HepG2 (cell line): Measurements from ENCODE around the gene SLC35D2. TPM values are rescaled to one million over a fixed set of nuclear protein-coding genes. Genes with fewer than 3 reads are reported as not detected.

ENCODE experiments used
- AKAP8 ChIP-seq: sonication (generic); formaldehyde crosslinking; IDR thresholded peaks from 2 replicates; pipeline ENCODE4 v1.5.1; 2020; ENCODE audit warnings: mild to moderate bottlenecking, missing genetic modification reagents
- ARNTL ChIP-seq: sonication (generic); formaldehyde crosslinking; IDR thresholded peaks from 2 replicates; pipeline ENCODE4 v1.4.0; 2020; ENCODE audit warnings: mild to moderate bottlenecking, missing genetic modification reagents
- CBX5 ChIP-seq: sonication (generic); formaldehyde crosslinking; IDR thresholded peaks from 2 replicates; pipeline ENCODE4 v1.4.0; 2020; ENCODE audit warnings: missing genetic modification reagents, borderline replicate concordance
- DNMT3B ChIP-seq: conservative IDR thresholded peaks from 2 replicates; pipeline ENCODE4 v1.6.1; 2016; ENCODE audit warnings: missing biosample characterization, control low read depth
- EED ChIP-seq: sonication (generic); formaldehyde crosslinking; IDR thresholded peaks from 2 replicates; pipeline ENCODE4 v1.5.0; 2020; ENCODE audit warnings: mild to moderate bottlenecking, missing genetic modification reagents
- KDM5A ChIP-seq: fragments of 200-600 bp; sonication (generic); IDR thresholded peaks from 2 replicates; pipeline ENCODE4 v1.7.0; 2018; ENCODE audit warnings: antibody characterized with exemption, mild to moderate bottlenecking, low read length, borderline replicate concordance
- NR2F1 ChIP-seq, 2 experiments: fragments of 450-650 bp in 1 of 2; formaldehyde crosslinking in 1 of 2; IDR thresholded peaks; 2 replicates each; pipeline versions ENCODE4 v1.5.0 to v1.6.1; 2016 to 2020; ENCODE audit warnings: mild to moderate bottlenecking in 1 of 2, missing compliant biosample characterization in 1 of 2, missing genetic modification reagents in 1 of 2, moderate library complexity in 1 of 2
- POLR2AphosphoS5 ChIP-seq: IDR thresholded peaks from 2 replicates; pipeline ENCODE4 v1.6.1; 2012; ENCODE audit warnings: low read depth, low read length
- PTBP1 ChIP-seq: fragments of 200-400 bp; formaldehyde crosslinking; IDR thresholded peaks from 2 replicates; pipeline ENCODE4 v1.6.1; 2018; ENCODE audit warnings: low read length, low read depth; ENCODE audit not compliant: poor library complexity, severe bottlenecking
- RAD21 ChIP-seq: fragments of 450-650 bp; formaldehyde crosslinking; IDR thresholded peaks from 2 replicates; pipeline ENCODE4 v1.5.0; 2020; ENCODE audit warnings: mild to moderate bottlenecking
- RFX5 ChIP-seq: IDR thresholded peaks from 2 replicates; pipeline ENCODE4 v1.6.1; 2011; ENCODE audit warnings: low read depth, low read length, improper control_type of control experiment
- SETDB1 ChIP-seq: sonication (generic); formaldehyde crosslinking; IDR thresholded peaks from 2 replicates; pipeline ENCODE4 v1.5.1; 2020; ENCODE audit warnings: missing genetic modification reagents, mild to moderate bottlenecking, borderline replicate concordance
- SNRNP70 ChIP-seq: fragments of 200-400 bp; formaldehyde crosslinking; IDR thresholded peaks from 2 replicates; pipeline ENCODE4 v1.6.1; 2017; ENCODE audit warnings: mild to moderate bottlenecking, low read depth, low read length, moderate library complexity
- TBP ChIP-seq: sonication (generic); formaldehyde crosslinking; IDR thresholded peaks from 2 replicates; pipeline ENCODE4 v1.5.0; 2020; ENCODE audit warnings: missing genetic modification reagents
- TOE1 ChIP-seq: sonication (generic); formaldehyde crosslinking; IDR thresholded peaks from 2 replicates; pipeline ENCODE4 v1.4.0; 2020; ENCODE audit warnings: mild to moderate bottlenecking, missing genetic modification reagents
- ZBTB39 ChIP-seq: sonication (generic); formaldehyde crosslinking; IDR thresholded peaks from 2 replicates; pipeline ENCODE4 v1.5.0; 2020; ENCODE audit warnings: missing genetic modification reagents
- ZNF138 ChIP-seq: sonication (generic); formaldehyde crosslinking; IDR thresholded peaks from 2 replicates; pipeline ENCODE4 v1.5.0; 2020; ENCODE audit warnings: mild to moderate bottlenecking, low read depth, missing genetic modification reagents
- ZNF253 ChIP-seq: sonication (generic); formaldehyde crosslinking; IDR thresholded peaks from 2 replicates; pipeline ENCODE4 v1.8.0; 2022; ENCODE audit warnings: mild to moderate bottlenecking, missing genetic modification reagents, borderline replicate concordance
- ZNF501 ChIP-seq: sonication (generic); formaldehyde crosslinking; IDR thresholded peaks from 2 replicates; pipeline ENCODE4 v1.5.1; 2020; ENCODE audit warnings: mild to moderate bottlenecking, moderate library complexity, missing genetic modification reagents
- ZNF574 ChIP-seq: sonication (generic); formaldehyde crosslinking; IDR thresholded peaks from 2 replicates; pipeline ENCODE4 v1.4.0; 2020; ENCODE audit warnings: missing genetic modification reagents
- ZNF687 ChIP-seq: sonication (generic); formaldehyde crosslinking; IDR thresholded peaks from 2 replicates; pipeline ENCODE4 v1.5.1; 2020; ENCODE audit warnings: mild to moderate bottlenecking, missing genetic modification reagents, moderate library complexity
- polyA plus RNA-seq, 8 experiments: library from polyadenylated mRNA; depleted of rRNA in 3 of 8; stranded (reverse) in 7 of 8; unstranded in 1 of 8; fragments of >200 nt; fragmentation: Illumina TruSeq in 4 of 8; extraction: Trizol in 4 of 8; gene quantifications; 2 replicates each; pipeline versions ENCODE4 v1.2.1 to v1.2.3, GENCODE V29; 2011 to 2016; ENCODE audit warnings: low read depth in 4 of 8, missing spikeins in 1 of 8, mixed read lengths in 1 of 8; ENCODE audit not compliant: insufficient read depth in 1 of 8
- total RNA-seq, 5 experiments: library from RNA; depleted of rRNA; stranded (reverse); fragments of >200 nt; fragmentation: Illumina TruSeq; extraction: Trizol; gene quantifications; 2 replicates each; pipeline ENCODE4 v1.2.3, GENCODE V29; 2016; ENCODE audit warnings: low read depth in 1 of 5

SLC35D2 gene
- total and polyA plus RNA-seq, 2 of the 13 experiments (the other 11 are each of a cell fraction or from before 2014, with no cell fraction given): 96.2 to 103 TPM

- TF ChIP-seq ZBTB39 (CRISPR knock-in tag) (0 out of 2 replicates have a peak, but pooled peaks have one; percentile 43), CBX5 (CRISPR knock-in tag) (no peak), TBP (CRISPR knock-in tag) (no peak), ARNTL (CRISPR knock-in tag) (0 out of 2 replicates have a peak, but pooled peaks have one; percentile 25), RFX5 (no peak), PTBP1 (no peak), SNRNP70 (no peak), SETDB1 (CRISPR knock-in tag) (no peak), AKAP8 (CRISPR knock-in tag) (0 out of 2 replicates have a peak, but pooled peaks have one; percentile 34), ZNF138 (no peak), ZNF687 (CRISPR knock-in tag) (peak; percentile 75), ZNF501 (CRISPR knock-in tag) (0 out of 2 replicates have a peak, but pooled peaks have one; percentile 33), NR2F1 (CRISPR knock-in tag; IDR thresholded peaks at IDR 0.05) (no peak), TOE1 (CRISPR knock-in tag) (no peak), ZNF574 (CRISPR knock-in tag) (no peak), EED (CRISPR knock-in tag) (no peak), KDM5A (peak; percentile 53; the same call in 1 of the 2 replicates), ZNF253 (CRISPR knock-in tag) (peak; percentile 58; the same call in 1 of the 2 replicates), POLR2AphosphoS5 (peak; percentile 66), RAD21 (CRISPR knock-in tag) (peak; percentile 64), DNMT3B (CRISPR knock-in tag) (no peak)
Measured at GRCh38 chr9:96418920-96419690, 35.6 kb upstream of the SLC35D2 start (continued).
